HepG2 (cell line): ENCODE data around the gene MISP3. TPM values are rescaled to one million over a fixed set of nuclear protein-coding genes. Genes with fewer than 3 reads are reported as not detected.
"Not testable (repeated sequence)": the region's sequence is repeated elsewhere in the genome, so short reads cannot be mapped to it uniquely, and the experiment has no call there.

Source experiments
- ATAC-seq: fragments of 200-7000 bp; cut with Tn5 transposase; 3 replicates; pipeline ENCODE4 v1.9.1; 2020; ENCODE audit warnings: mild to moderate bottlenecking, moderate library complexity
- BruUV-seq: library from RNA; stranded (reverse); fragments of 400-500 nt; replicated peaks from 2 replicates; lab custom pipeline; 2021; lab: Mats Ljungman, UMichigan
- CTCF ChIA-PET: fragments of 300-600 bp; formaldehyde crosslinking; extraction: SDS; loops from one replicate; lab custom pipeline; 2021; ENCODE audit warnings: low total read pairs, inconsistent platforms, low intra/inter-chr PET ratio; lab: Yijun Ruan, JAX
- POLR2A ChIA-PET: fragments of 350-600 bp; sonication (Branson Sonifier 250); formaldehyde crosslinking; loops from one replicate; lab custom pipeline; 2020; ENCODE audit warnings: antibody characterized with exemption, inconsistent platforms; lab: Yijun Ruan, JAX
- DNase-seq: peaks from one replicate; pipeline ENCODE4 v3.0.0-alpha.2; 2015; ENCODE audit warnings: low spot score
- FAIRE-seq: peaks from 3 replicates; lab custom pipeline; 2011; peaks lifted over from hg19 to GRCh38; lab: Jason Lieb, UNC
- H2AFZ ChIP-seq: one replicate; pipeline ENCODE4 v1.6.1; 2011; ENCODE audit warnings: low read length, inconsistent platforms
- H3K27ac ChIP-seq: fragments of 300-600 bp; 3 replicates; pipeline ENCODE4 v1.8.0; 2011; ENCODE audit warnings: mixed run types, mild to moderate bottlenecking, mixed read lengths, low read length, inconsistent platforms; ENCODE audit not compliant: insufficient read depth; ENCODE audit errors: extremely low read length
- H3K27me3 ChIP-seq, 2 experiments: fragments of 200-600 bp in 1 of 2; 2 replicates in 1 of 2; 3 replicates in 1 of 2; pipeline versions ENCODE4 v1.6.0 to v1.8.0; 2011; ENCODE audit warnings: low read length in 2 of 2, mild to moderate bottlenecking in 2 of 2, moderate library complexity in 2 of 2, inconsistent platforms in 1 of 2; ENCODE audit not compliant: insufficient read depth in 2 of 2, control insufficient read depth in 1 of 2
- H3K36me3 ChIP-seq, 2 experiments: fragments of 200-600 bp in 1 of 2; replicated peaks in 1 of 2; 2 replicates in 1 of 2; 3 replicates in 1 of 2; pipeline versions ENCODE4 v1.5.1 to v1.8.0; 2011; ENCODE audit warnings: low read length in 2 of 2, inconsistent platforms in 1 of 2; ENCODE audit not compliant: insufficient read depth in 2 of 2, control insufficient read depth in 1 of 2
- H3K4me1 ChIP-seq: 2 replicates; pipeline ENCODE4 v1.5.1; 2012; ENCODE audit warnings: low read length, inconsistent platforms; ENCODE audit not compliant: insufficient read depth
- H3K4me2 ChIP-seq: 2 replicates; pipeline ENCODE4 v1.6.0; 2011; ENCODE audit warnings: low read depth, low read length, inconsistent platforms
- H3K4me3 ChIP-seq, 3 experiments: fragments of 200-600 bp in 1 of 3; sonication (generic), shearing (Covaris generic) in 1 of 3; replicated peaks in 1 of 3; 2 replicates each; pipeline ENCODE4 v1.5.1; 2011 to 2016; ENCODE audit warnings: low read length in 3 of 3, inconsistent platforms in 2 of 3, low read depth in 2 of 3, mild to moderate bottlenecking in 2 of 3, control low read depth in 1 of 3, mixed read lengths in 1 of 3; ENCODE audit not compliant: insufficient read depth in 1 of 3
- H3K79me2 ChIP-seq: one replicate; pipeline ENCODE4 v1.6.1; 2011; ENCODE audit warnings: low read length, inconsistent platforms; ENCODE audit not compliant: insufficient read depth
- H3K9ac ChIP-seq: 2 replicates; pipeline ENCODE4 v1.6.0; 2011; ENCODE audit warnings: mild to moderate bottlenecking, low read depth, low read length, inconsistent platforms; ENCODE audit not compliant: insufficient read depth
- H3K9me3 ChIP-seq: 2 replicates; pipeline ENCODE4 v1.5.1; 2012; ENCODE audit warnings: mild to moderate bottlenecking, low read length
- H4K20me1 ChIP-seq: 2 replicates; pipeline ENCODE4 v1.6.0; 2011; ENCODE audit warnings: inconsistent platforms, mild to moderate bottlenecking, low read length, moderate library complexity; ENCODE audit not compliant: insufficient read depth
- FOXO1 ChIP-seq: sonication (generic); formaldehyde crosslinking; IDR thresholded peaks from 2 replicates; pipeline ENCODE4 v1.4.0; 2020; ENCODE audit warnings: missing genetic modification reagents
- SAP130 ChIP-seq: IDR thresholded peaks from 2 replicates; pipeline ENCODE4 v1.6.1; 2016; ENCODE audit warnings: low read depth
- SMC3 ChIP-seq: IDR thresholded peaks from 2 replicates; pipeline ENCODE4 v1.6.1; 2011; ENCODE audit warnings: low read length, improper control_type of control experiment
- STAG1 ChIP-seq: sonication (generic); formaldehyde crosslinking; IDR thresholded peaks from 2 replicates; pipeline ENCODE4 v1.4.0; 2020; ENCODE audit warnings: missing genetic modification reagents
- ZNF350 ChIP-seq: sonication (generic); formaldehyde crosslinking; IDR thresholded peaks from 2 replicates; pipeline ENCODE4 v1.4.0; 2020; ENCODE audit warnings: mild to moderate bottlenecking, low read depth, missing genetic modification reagents, borderline replicate concordance
- WGBS: methylation state at CpG from one replicate; pipeline ENCODE4 v1.1.6; 2017; ENCODE audit warnings: low lambda C conversion rate; 5-methylcytosine and 5-hydroxymethylcytosine counted together
- in situ Hi-C: cut with HindIII; loops from 2 replicates; pipeline ENCODE4 v1.10.0; 2017; ENCODE audit warnings: low pct_unique_long_range_greater_than_20kb; ENCODE audit not compliant: extremely low pct_ligation_motif_present
- intact Hi-C: fragments of 100-400 bp; cut with micrococcal nuclease; formaldehyde crosslinking; loops from one replicate; pipeline ENCODE4 v1.10.0; 2022; ENCODE audit not compliant: unreplicated experiment
- polyA plus RNA-seq, 8 experiments: library from polyadenylated mRNA; depleted of rRNA in 3 of 8; stranded (reverse) in 7 of 8; unstranded in 1 of 8; fragments of >200 nt; fragmentation: Illumina TruSeq in 4 of 8; extraction: Trizol in 4 of 8; gene quantifications; 2 replicates each; pipeline versions ENCODE4 v1.2.1 to v1.2.3, GENCODE V29; 2011 to 2016; ENCODE audit warnings: low read depth in 4 of 8, missing spikeins in 1 of 8, mixed read lengths in 1 of 8; ENCODE audit not compliant: insufficient read depth in 1 of 8
- total RNA-seq, 5 experiments: library from RNA; depleted of rRNA; stranded (reverse); fragments of >200 nt; fragmentation: Illumina TruSeq; extraction: Trizol; gene quantifications; 2 replicates each; pipeline ENCODE4 v1.2.3, GENCODE V29; 2016; ENCODE audit warnings: low read depth in 1 of 5
- TF ChIP-seq, protein P1 (sequence below): sonication (generic); formaldehyde crosslinking; IDR thresholded peaks from 2 replicates; pipeline ENCODE4 v1.4.0; 2020; ENCODE audit warnings: missing genetic modification reagents

MISP3 gene
- total and polyA plus RNA-seq, 2 of the 13 experiments (the other 11 are each of a cell fraction or from before 2014, with no cell fraction given), result 2.5 to 5.4 TPM

DNA sequence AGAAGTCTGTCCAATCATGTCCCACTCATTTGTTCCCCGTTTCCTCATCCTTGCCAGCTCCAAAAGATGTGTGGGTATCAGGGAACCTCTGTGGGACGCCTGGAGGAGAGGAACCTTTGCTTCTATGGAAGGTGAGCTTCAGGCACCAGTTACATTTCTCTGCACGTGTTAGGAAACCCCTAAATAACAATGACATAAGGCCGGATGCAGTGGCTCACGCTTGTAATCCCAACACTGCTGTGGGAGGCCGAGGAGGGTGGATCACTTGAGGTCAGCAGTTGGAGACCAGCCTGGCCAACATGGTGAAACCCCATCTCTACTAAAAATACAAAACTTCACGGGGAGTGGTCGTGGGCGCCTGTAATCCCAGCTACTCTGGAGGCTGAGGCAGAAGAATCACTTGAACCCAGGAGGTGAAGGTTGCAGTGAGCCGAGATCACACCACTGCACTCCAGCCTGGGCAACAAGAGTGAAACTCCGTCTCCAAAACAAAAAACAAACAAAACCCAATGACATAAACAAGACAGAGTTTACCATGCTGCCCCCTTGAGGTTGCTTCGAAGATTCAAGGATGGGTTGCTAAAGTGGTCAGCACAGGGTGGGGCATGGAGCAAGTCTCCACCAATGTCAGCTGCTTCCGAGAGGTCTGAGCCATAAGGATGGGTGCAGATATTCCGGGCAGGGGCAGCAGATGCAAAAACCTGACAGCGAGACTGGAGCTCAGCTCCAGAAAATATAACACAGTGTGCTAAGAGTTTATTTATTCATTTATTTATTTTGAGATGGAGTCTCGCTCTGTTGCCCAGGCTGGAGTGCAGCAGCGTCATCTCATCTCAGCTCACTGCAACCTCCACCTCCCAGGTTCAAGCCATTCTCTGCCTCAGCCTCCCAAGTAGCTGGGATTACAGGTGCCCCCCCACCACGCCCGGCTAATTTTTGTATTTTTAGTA lies 29.7 kb upstream of the MISP3 start (continued):
- TF ChIP-seq, protein P1, sequence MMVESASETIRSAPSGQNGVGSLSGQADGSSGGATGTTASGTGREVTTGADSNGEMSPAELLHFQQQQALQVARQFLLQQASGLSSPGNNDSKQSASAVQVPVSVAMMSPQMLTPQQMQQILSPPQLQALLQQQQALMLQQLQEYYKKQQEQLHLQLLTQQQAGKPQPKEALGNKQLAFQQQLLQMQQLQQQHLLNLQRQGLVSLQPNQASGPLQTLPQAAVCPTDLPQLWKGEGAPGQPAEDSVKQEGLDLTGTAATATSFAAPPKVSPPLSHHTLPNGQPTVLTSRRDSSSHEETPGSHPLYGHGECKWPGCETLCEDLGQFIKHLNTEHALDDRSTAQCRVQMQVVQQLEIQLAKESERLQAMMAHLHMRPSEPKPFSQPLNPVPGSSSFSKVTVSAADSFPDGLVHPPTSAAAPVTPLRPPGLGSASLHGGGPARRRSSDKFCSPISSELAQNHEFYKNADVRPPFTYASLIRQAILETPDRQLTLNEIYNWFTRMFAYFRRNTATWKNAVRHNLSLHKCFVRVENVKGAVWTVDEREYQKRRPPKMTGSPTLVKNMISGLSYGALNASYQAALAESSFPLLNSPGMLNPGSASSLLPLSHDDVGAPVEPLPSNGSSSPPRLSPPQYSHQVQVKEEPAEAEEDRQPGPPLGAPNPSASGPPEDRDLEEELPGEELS (CRISPR knock-in tag), result peak; percentile 58; the same call in 1 of the 2 replicates
- peak; percentile 57 for TF ChIP-seq STAG1
- peak; percentile 46; the same call in 1 of the 2 replicates for TF ChIP-seq SMC3
- 0 out of 2 replicates have a peak, but pooled peaks have one; percentile 23 for TF ChIP-seq SAP130 (CRISPR knock-in tag)
- TF ChIP-seq ZNF350 (CRISPR knock-in tag), result peak; percentile 32; the same call in 1 of the 2 replicates
- TF ChIP-seq FOXO1 (CRISPR knock-in tag), result peak; percentile 51; the same call in 1 of the 2 replicates
- TF ChIP-seq, all 625 proteins: peak for 17; not testable (repeated sequence) for 608

DNA sequence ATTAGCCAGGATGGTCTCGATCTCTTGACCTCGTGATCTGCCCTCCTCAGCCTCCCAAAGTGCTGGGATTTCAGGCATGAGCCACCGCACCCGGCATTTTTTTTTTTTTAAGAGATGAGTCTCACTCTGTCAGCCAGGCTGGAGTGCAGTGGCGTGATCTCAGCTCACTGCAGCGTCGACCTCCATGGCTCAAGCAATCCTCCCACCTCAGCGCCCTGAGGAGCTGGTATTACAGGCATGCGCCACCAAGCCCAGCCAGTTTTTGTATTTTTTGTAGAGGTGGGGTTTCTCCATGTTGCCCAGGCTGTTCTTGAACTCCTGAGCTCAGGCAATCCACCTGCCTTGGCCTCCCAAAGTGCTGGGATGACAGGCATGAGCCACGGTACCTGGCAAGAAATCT lies 24.7 kb upstream of the MISP3 start:
- BruUV-seq, intact Hi-C loops, H4K20me1 ChIP-seq, H3K27me3 ChIP-seq, in situ Hi-C loops, CTCF ChIA-PET, H3K9ac ChIP-seq, H3K9me3 ChIP-seq, POLR2A ChIA-PET, H3K4me3 ChIP-seq, H3K27ac ChIP-seq, H2AFZ ChIP-seq, FAIRE-seq, H3K79me2 ChIP-seq, H3K4me2 ChIP-seq, H3K36me3 ChIP-seq, ATAC-seq, H3K4me1 ChIP-seq, DNase-seq: not testable (repeated sequence)
- WGBS, result 96% methylated on average over 10 of the region's 10 CpGs
